HUES6 (cell line): ENCODE data around the gene NCK2.
"Not testable (repeated sequence)": the region's sequence is repeated elsewhere in the genome, so short reads cannot be mapped to it uniquely, and the experiment has no call there.

ENCODE experiments used
- H3K27ac ChIP-seq: 2 replicates; pipeline ENCODE4 v1.7.0; 2013; ENCODE audit warnings: low read depth, mild to moderate bottlenecking, low read length, inconsistent platforms
- H3K27me3 ChIP-seq: 2 replicates; pipeline ENCODE4 v1.6.1; 2013; ENCODE audit warnings: low read length; ENCODE audit not compliant: control insufficient read depth, insufficient read depth
- H3K36me3 ChIP-seq: 2 replicates; pipeline ENCODE4 v1.6.1; 2013; ENCODE audit warnings: low read length; ENCODE audit not compliant: control insufficient read depth, insufficient read depth
- H3K4me1 ChIP-seq: 2 replicates; pipeline ENCODE4 v1.6.1; 2013; ENCODE audit warnings: low read length; ENCODE audit not compliant: control insufficient read depth, insufficient read depth
- H3K4me3 ChIP-seq: 2 replicates; pipeline ENCODE4 v1.5.1; 2013; ENCODE audit warnings: low read depth, low read length
- H3K9ac ChIP-seq: one replicate; pipeline ENCODE4 v1.6.1; 2013; ENCODE audit warnings: mild to moderate bottlenecking, low read length
- H3K9me3 ChIP-seq: 2 replicates; pipeline ENCODE4 v1.6.1; 2013; ENCODE audit warnings: low read depth, low read length; ENCODE audit not compliant: control insufficient read depth, insufficient read depth

Gene NCK2

GRCh38 chr2:105897694-105898093 is 153.0 kb downstream of the NCK2 start:
- not testable (repeated sequence) for H3K27me3 ChIP-seq, H3K27ac ChIP-seq, H3K4me3 ChIP-seq, H3K9ac ChIP-seq, H3K4me1 ChIP-seq, H3K9me3 ChIP-seq
- H3K36me3 ChIP-seq = peaks cover 11% of the 10 kb centered on the region

GRCh38 chr2:105903051-105903674 is 158.5 kb downstream of the NCK2 start:
- no peaks in the 10 kb centered on the region for H3K36me3 ChIP-seq
- H3K4me3 ChIP-seq = no peak overlapping the region
- no peak overlapping the region for H3K9ac ChIP-seq
- no peaks in the 10 kb centered on the region for H3K27me3 ChIP-seq
- H3K4me1 ChIP-seq = no peaks in the 10 kb centered on the region
- peaks cover 3% of the 10 kb centered on the region; the same call in 1 of the 2 replicates for H3K9me3 ChIP-seq
- H3K27ac ChIP-seq = no peak overlapping the region

GRCh38 chr2:105904938-105905337 is 160.2 kb downstream of the NCK2 start:
- Histone ChIP-seq H3K9me3 (no peaks in the 10 kb centered on the region), H3K4me3 (no peak overlapping the region), H3K9ac (no peak overlapping the region), H3K4me1 (no peaks in the 10 kb centered on the region), H3K27ac (no peak overlapping the region), H3K27me3 (no peaks in the 10 kb centered on the region), H3K36me3 (no peaks in the 10 kb centered on the region)

- Histone ChIP-seq H3K4me3 (no peak overlapping the region), H3K27me3 (no peaks in the 10 kb centered on the region), H3K27ac (no peak overlapping the region), H3K4me1 (no peaks in the 10 kb centered on the region), H3K9me3 (no peaks in the 10 kb centered on the region), H3K9ac (no peak overlapping the region), H3K36me3 (no peaks in the 10 kb centered on the region)
These were observed 161.8 kb downstream of the NCK2 start for GRCh38 chr2:105906481-105906880.

GRCh38 chr2:105907184-105907583 is 162.5 kb downstream of the NCK2 start:
- Histone ChIP-seq H3K27ac (no peak overlapping the region), H3K4me3 (no peak overlapping the region), H3K9me3 (no peaks in the 10 kb centered on the region), H3K4me1 (no peaks in the 10 kb centered on the region), H3K9ac (no peak overlapping the region), H3K36me3 (no peaks in the 10 kb centered on the region), H3K27me3 (no peaks in the 10 kb centered on the region)

- H3K36me3 ChIP-seq = no peaks in the 10 kb centered on the region
- H3K27me3 ChIP-seq = no peaks in the 10 kb centered on the region
- no peak overlapping the region for H3K4me3 ChIP-seq
- H3K9me3 ChIP-seq = peaks cover 2% of the 10 kb centered on the region; the same call in 1 of the 2 replicates
- H3K4me1 ChIP-seq = no peaks in the 10 kb centered on the region
- no peak overlapping the region for H3K27ac ChIP-seq
- H3K9ac ChIP-seq = no peak overlapping the region
These were observed 164.5 kb downstream of the NCK2 start for GRCh38 chr2:105909215-105909614.

GRCh38 chr2:105910497-105911238 is 166.0 kb downstream of the NCK2 start:
- Histone ChIP-seq H3K27me3 (no peaks in the 10 kb centered on the region), H3K9ac (no peak overlapping the region), H3K27ac (no peak overlapping the region), H3K9me3 (peaks cover 11% of the 10 kb centered on the region), H3K4me3 (no peak overlapping the region), H3K36me3 (no peaks in the 10 kb centered on the region), H3K4me1 (no peaks in the 10 kb centered on the region)

- Histone ChIP-seq H3K4me1 (no peaks in the 10 kb centered on the region), H3K36me3 (no peaks in the 10 kb centered on the region), H3K9me3 (peaks cover 11% of the 10 kb centered on the region), H3K27me3 (no peaks in the 10 kb centered on the region), H3K4me3 (no peak overlapping the region), H3K9ac (no peak overlapping the region), H3K27ac (no peak overlapping the region)
These were observed 166.7 kb downstream of the NCK2 start for GRCh38 chr2:105911425-105911824.

GRCh38 chr2:105912081-105912480 is 167.4 kb downstream of the NCK2 start:
- Histone ChIP-seq H3K36me3 (no peaks in the 10 kb centered on the region), H3K9ac (no peak overlapping the region), H3K4me1 (no peaks in the 10 kb centered on the region), H3K4me3 (no peak overlapping the region), H3K27me3 (no peaks in the 10 kb centered on the region), H3K27ac (no peak overlapping the region), H3K9me3 (peaks cover 11% of the 10 kb centered on the region)

GRCh38 chr2:105915005-105915558 is 170.4 kb downstream of the NCK2 start:
- Histone ChIP-seq H3K36me3 (no peaks in the 10 kb centered on the region), H3K9ac (no peak overlapping the region), H3K4me3 (no peak overlapping the region), H3K4me1 (no peaks in the 10 kb centered on the region), H3K27ac (no peak overlapping the region), H3K27me3 (no peaks in the 10 kb centered on the region), H3K9me3 (peaks cover 11% of the 10 kb centered on the region)

GRCh38 chr2:105917226-105917625 is 172.5 kb downstream of the NCK2 start:
- Histone ChIP-seq H3K27ac (no peak overlapping the region), H3K27me3 (no peaks in the 10 kb centered on the region), H3K4me1 (no peaks in the 10 kb centered on the region), H3K36me3 (no peaks in the 10 kb centered on the region), H3K9me3 (peaks cover 11% of the 10 kb centered on the region), H3K9ac (no peak overlapping the region), H3K4me3 (no peak overlapping the region)
